ENCODE measurements around the gene MBD5. TPM values are rescaled to one million over a fixed set of nuclear protein-coding genes. Genes with fewer than 3 reads are reported as not detected.

The MBD5 gene
- total and polyA plus RNA-seq, 7 donors, result 2.3 to 81.1 (median 67.0) TPM

GRCh38 chr2:148552675-148553331 is 531.9 kb downstream of the MBD5 start:
- WGBS, 2 donors, result 39 to 65% methylated on average over 9 of the region's 9 CpGs
- intact Hi-C loops (cut with DNase I), result no loop called here
- H3K4me3 ChIP-seq, result peak overlapping the region; percentile 9 to 42 (median 40)
- peak overlapping the region in 1 of 4 donors; percentile 14 for H3K27ac ChIP-seq
- no peaks in the 10 kb centered on the region for H3K9me3 ChIP-seq
- DNase-seq, result no peak
- no peaks in the 10 kb centered on the region for H3K27me3 ChIP-seq
- H3K36me3 ChIP-seq, result no peaks in the 10 kb centered on the region
- TF ChIP-seq EP300 (IDR thresholded peaks at IDR 0.05) (no peak), POLR2AphosphoS5 (IDR thresholded peaks at IDR 0.05) (no peak), POLR2A (IDR thresholded peaks at IDR 0.05) (no peak)
- TF ChIP-seq, protein P1, sequence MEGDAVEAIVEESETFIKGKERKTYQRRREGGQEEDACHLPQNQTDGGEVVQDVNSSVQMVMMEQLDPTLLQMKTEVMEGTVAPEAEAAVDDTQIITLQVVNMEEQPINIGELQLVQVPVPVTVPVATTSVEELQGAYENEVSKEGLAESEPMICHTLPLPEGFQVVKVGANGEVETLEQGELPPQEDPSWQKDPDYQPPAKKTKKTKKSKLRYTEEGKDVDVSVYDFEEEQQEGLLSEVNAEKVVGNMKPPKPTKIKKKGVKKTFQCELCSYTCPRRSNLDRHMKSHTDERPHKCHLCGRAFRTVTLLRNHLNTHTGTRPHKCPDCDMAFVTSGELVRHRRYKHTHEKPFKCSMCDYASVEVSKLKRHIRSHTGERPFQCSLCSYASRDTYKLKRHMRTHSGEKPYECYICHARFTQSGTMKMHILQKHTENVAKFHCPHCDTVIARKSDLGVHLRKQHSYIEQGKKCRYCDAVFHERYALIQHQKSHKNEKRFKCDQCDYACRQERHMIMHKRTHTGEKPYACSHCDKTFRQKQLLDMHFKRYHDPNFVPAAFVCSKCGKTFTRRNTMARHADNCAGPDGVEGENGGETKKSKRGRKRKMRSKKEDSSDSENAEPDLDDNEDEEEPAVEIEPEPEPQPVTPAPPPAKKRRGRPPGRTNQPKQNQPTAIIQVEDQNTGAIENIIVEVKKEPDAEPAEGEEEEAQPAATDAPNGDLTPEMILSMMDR (IDR thresholded peaks at IDR 0.05), result no peak
- H3K4me1 ChIP-seq, result no peaks in the 10 kb centered on the region

DNA sequence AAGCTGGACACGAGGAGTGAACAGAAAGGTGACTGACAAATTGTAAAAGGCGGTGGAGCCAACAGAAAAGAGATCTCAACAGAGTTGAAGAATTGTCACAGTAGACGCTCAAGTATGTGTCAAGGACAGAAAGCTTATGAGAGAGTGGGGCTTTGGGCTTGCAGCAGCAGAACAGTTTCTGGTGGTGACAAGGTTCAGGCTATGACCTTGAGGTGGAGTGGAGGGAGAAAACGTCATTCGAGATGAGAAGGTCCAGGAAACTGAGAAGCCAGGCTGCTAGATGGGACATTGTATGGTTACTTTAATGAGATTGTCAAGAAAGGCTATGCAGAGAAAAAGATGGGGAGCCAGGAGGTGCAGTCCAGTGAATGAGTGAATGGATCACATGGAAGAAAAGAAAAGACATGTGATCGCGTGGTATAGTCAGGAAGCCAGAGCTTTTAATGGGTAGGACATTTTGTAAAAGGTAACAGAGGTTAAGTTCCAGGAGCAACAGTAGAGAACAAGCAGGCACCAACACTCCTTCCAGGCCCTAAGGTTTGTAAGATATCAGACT is 532.5 kb downstream of the MBD5 start:
- no peak for DNase-seq
- no peaks in the 10 kb centered on the region for H3K4me1 ChIP-seq
- intact Hi-C loops (cut with DNase I), result no loop called here
- no peak overlapping the region for H3K27ac ChIP-seq
- no peaks in the 10 kb centered on the region for H3K36me3 ChIP-seq
- H3K27me3 ChIP-seq, result no peaks in the 10 kb centered on the region
- peak overlapping the region; percentile 9 to 42 (median 40) for H3K4me3 ChIP-seq
- TF ChIP-seq POLR2A (IDR thresholded peaks at IDR 0.05) (no peak), POLR2AphosphoS5 (IDR thresholded peaks at IDR 0.05) (no peak), EP300 (IDR thresholded peaks at IDR 0.05) (no peak)
- H3K9me3 ChIP-seq, result peaks cover 0 to 3% (median 0%) of the 10 kb centered on the region in 4 donors
- WGBS, 2 donors, result 78 to 84% methylated on average over 7 of the region's 7 CpGs

GRCh38 chr2:148554459-148555247 is 533.8 kb downstream of the MBD5 start:
- 80 to 82% methylated on average over 6 of the region's 6 CpGs for WGBS, 2 donors
- Histone ChIP-seq H3K27ac (no peak overlapping the region), H3K9me3 (peaks cover 0 to 3% (median 0%) of the 10 kb centered on the region in 4 donors), H3K27me3 (no peaks in the 10 kb centered on the region), H3K4me3 (no peak overlapping the region), H3K36me3 (no peaks in the 10 kb centered on the region), H3K4me1 (no peaks in the 10 kb centered on the region)
- DNase-seq, result no peak
- TF ChIP-seq POLR2AphosphoS5 (IDR thresholded peaks at IDR 0.05) (no peak), EP300 (IDR thresholded peaks at IDR 0.05) (no peak), POLR2A (IDR thresholded peaks at IDR 0.05) (no peak)
- TF ChIP-seq, protein P1 (IDR thresholded peaks at IDR 0.05), result no peak
- intact Hi-C loops (cut with DNase I), result no loop called here

DNA sequence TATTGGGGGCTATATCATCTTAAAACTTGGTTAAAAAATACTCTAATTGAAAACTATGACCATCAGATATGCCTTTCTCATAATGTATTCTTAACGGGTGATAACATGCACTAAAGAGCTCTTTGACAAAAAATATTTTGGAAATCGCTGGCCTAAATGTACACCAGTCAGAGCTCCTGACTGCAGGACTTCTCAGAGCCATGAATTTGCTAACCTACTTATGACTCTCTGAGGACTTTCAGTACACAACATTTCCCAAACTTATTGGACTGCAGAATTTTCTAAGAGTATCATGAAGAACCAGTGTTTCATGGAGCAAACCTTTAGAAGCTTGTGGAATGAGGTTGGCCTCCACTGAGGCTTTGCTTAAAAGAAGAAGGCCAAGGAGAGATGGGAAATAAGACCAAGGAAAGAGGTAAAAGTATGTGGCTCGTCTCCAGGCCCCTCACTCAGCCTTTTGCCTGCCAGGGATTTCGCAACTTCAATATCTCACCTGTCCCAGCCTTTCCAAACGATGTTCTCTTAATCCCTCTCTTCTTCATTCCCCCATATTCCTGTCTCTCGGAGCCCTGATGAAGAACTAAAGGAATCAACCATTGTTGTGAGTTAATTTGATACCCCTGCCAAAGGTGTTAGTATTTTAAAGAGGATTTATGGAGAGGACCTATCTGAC is 534.9 kb downstream of the MBD5 start:
- no peak overlapping the region for H3K4me3 ChIP-seq
- H3K27ac ChIP-seq, result no peak overlapping the region
- TF ChIP-seq, protein P1 (IDR thresholded peaks at IDR 0.05), result no peak
- no peak for TF ChIP-seq POLR2A (IDR thresholded peaks at IDR 0.05)
- no peak for TF ChIP-seq EP300 (IDR thresholded peaks at IDR 0.05)
- no peak for TF ChIP-seq POLR2AphosphoS5 (IDR thresholded peaks at IDR 0.05)
- H3K9me3 ChIP-seq, result peaks cover 0 to 3% (median 0%) of the 10 kb centered on the region in 4 donors
- no peaks in the 10 kb centered on the region for H3K27me3 ChIP-seq
- no peak for DNase-seq
- WGBS, 2 donors, result 82 to 88% methylated on average over 6 of the region's 6 CpGs
- H3K4me1 ChIP-seq, result no peaks in the 10 kb centered on the region
- H3K36me3 ChIP-seq, result no peaks in the 10 kb centered on the region
- intact Hi-C loops (cut with DNase I), result no loop called here
